NB4 (cell line): ENCODE data around the gene XPC.

ENCODE experiments used
- CTCF ChIP-seq: IDR thresholded peaks from one replicate; pipeline ENCODE4 v1.5.1; 2012; ENCODE audit warnings: low read depth, low read length
- MAX ChIP-seq: IDR thresholded peaks from 2 replicates; pipeline ENCODE4 v1.6.1; 2011; ENCODE audit warnings: low read depth, low read length

- TF ChIP-seq CTCF (no peak), MAX (no peak)
Observed at GRCh38 chr3:14122301-14122700, 56.1 kb downstream of the XPC start.
